Body of pancreas (tissue), 4 donors: Measurements from ENCODE around the gene VPS13C.

Experiments
- POLR2A ChIP-seq, 3 donors: fragments of 450-650 bp; IDR thresholded peaks; one replicate each; pipeline ENCODE4 v1.6.1; 2016; ENCODE audit warnings: antibody characterized with exemption in 3 of 3, mild to moderate bottlenecking in 2 of 3
- TF ChIP-seq, protein P1 (sequence below), 7 experiments: fragments of 450-650 bp in 4 of 7; fragments of 200-600 bp in 3 of 7; sonication (generic) in 3 of 7; IDR thresholded peaks; one replicate each; pipeline ENCODE4 v1.5.1; 2016 to 2019; ENCODE audit warnings: antibody characterized with exemption in 7 of 7

DNA sequence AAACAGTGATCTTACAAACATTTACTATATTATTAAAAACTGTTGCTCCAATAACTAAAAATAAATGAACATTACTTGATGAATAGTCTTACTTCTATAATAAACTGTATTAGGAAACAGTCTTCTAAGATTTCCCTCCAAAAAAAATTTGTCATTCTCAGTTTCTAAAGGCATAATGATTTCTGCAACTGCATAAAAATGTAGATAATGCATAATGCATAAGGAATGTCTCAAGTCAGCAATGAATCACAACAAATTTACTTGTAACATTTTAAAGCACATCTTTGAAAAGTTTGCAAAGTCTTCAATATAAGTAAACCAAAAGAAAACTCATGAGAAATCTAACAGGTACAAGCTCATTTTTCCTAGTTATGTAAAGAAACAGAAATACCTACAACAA is 113.5 kb downstream of the VPS13C start:
- TF ChIP-seq, protein P1, sequence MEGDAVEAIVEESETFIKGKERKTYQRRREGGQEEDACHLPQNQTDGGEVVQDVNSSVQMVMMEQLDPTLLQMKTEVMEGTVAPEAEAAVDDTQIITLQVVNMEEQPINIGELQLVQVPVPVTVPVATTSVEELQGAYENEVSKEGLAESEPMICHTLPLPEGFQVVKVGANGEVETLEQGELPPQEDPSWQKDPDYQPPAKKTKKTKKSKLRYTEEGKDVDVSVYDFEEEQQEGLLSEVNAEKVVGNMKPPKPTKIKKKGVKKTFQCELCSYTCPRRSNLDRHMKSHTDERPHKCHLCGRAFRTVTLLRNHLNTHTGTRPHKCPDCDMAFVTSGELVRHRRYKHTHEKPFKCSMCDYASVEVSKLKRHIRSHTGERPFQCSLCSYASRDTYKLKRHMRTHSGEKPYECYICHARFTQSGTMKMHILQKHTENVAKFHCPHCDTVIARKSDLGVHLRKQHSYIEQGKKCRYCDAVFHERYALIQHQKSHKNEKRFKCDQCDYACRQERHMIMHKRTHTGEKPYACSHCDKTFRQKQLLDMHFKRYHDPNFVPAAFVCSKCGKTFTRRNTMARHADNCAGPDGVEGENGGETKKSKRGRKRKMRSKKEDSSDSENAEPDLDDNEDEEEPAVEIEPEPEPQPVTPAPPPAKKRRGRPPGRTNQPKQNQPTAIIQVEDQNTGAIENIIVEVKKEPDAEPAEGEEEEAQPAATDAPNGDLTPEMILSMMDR (IDR thresholded peaks at IDR 0.05), result no peak
- TF ChIP-seq POLR2A (IDR thresholded peaks at IDR 0.05), result no peak
